Measurements from ENCODE around the gene TBC1D9.

DNA sequence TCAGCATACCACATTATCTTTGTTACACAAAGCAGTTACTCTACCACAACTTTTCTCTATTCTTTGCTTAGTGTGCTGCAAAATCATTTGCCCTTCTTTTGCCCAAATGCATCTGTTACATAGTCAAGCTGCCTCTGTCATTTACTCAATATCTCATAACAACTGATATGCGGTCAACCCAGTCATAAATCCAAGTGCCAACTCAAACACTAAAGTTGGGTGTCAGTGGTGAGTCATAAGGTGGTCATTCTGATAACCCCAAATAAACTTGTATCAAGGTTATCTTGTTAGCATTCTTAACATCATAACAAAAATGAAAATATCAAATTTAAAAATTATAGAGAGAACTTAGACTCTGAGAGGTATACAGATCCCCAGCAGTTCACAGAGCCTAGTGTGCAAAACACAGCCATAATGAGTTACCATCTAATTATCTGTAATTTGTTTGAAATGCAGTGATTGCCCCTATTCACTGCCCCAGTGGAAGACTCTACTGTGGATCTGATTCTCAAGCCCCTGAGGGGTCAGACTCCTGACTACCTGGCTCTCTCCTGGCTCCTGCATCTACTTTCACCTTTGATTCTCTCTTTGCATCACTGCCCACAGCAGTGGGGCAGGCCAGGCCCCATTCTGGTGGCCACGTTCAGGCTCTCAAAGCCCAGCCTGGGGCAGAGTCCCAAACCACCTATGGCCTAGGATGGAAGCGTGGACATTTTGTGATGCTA, 29.2 kb downstream of the TBC1D9 start:
- TF ChIP-seq MEF2A (IDR thresholded peaks at IDR 0.05; ENCODE audit: borderline replicate concordance, low read depth) (no peak), EP300 (IDR thresholded peaks at IDR 0.05; ENCODE audit: borderline replicate concordance in 1 of 2, low read depth in 1 of 2, low read length in 1 of 2) (peak in 1 of 2 experiments; percentile 42; a peak in 1 of 4 replicates), JUND (IDR thresholded peaks at IDR 0.05) (peak; percentile 78), POLR2AphosphoS5 (IDR thresholded peaks at IDR 0.05; ENCODE audit: low read depth, low read length) (peak; percentile 31; the same call in 1 of the 2 replicates), SIN3A (IDR thresholded peaks at IDR 0.05; ENCODE audit: borderline replicate concordance, low read depth, low read length) (no peak), TAF1 (IDR thresholded peaks at IDR 0.05; ENCODE audit: borderline replicate concordance, low read depth, low read length) (no peak)
- TF ChIP-seq, protein P1, sequence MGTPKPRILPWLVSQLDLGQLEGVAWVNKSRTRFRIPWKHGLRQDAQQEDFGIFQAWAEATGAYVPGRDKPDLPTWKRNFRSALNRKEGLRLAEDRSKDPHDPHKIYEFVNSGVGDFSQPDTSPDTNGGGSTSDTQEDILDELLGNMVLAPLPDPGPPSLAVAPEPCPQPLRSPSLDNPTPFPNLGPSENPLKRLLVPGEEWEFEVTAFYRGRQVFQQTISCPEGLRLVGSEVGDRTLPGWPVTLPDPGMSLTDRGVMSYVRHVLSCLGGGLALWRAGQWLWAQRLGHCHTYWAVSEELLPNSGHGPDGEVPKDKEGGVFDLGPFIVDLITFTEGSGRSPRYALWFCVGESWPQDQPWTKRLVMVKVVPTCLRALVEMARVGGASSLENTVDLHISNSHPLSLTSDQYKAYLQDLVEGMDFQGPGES (IDR thresholded peaks at IDR 0.05; ENCODE audit: low read depth, low read length): no peak
- TF ChIP-seq, protein P2, sequence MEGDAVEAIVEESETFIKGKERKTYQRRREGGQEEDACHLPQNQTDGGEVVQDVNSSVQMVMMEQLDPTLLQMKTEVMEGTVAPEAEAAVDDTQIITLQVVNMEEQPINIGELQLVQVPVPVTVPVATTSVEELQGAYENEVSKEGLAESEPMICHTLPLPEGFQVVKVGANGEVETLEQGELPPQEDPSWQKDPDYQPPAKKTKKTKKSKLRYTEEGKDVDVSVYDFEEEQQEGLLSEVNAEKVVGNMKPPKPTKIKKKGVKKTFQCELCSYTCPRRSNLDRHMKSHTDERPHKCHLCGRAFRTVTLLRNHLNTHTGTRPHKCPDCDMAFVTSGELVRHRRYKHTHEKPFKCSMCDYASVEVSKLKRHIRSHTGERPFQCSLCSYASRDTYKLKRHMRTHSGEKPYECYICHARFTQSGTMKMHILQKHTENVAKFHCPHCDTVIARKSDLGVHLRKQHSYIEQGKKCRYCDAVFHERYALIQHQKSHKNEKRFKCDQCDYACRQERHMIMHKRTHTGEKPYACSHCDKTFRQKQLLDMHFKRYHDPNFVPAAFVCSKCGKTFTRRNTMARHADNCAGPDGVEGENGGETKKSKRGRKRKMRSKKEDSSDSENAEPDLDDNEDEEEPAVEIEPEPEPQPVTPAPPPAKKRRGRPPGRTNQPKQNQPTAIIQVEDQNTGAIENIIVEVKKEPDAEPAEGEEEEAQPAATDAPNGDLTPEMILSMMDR (IDR thresholded peaks at IDR 0.05): no peak
- TF ChIP-seq, protein P3, sequence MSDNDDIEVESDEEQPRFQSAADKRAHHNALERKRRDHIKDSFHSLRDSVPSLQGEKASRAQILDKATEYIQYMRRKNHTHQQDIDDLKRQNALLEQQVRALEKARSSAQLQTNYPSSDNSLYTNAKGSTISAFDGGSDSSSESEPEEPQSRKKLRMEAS (IDR thresholded peaks at IDR 0.05; ENCODE audit: low read depth): no peak
- TF ChIP-seq, protein P4, sequence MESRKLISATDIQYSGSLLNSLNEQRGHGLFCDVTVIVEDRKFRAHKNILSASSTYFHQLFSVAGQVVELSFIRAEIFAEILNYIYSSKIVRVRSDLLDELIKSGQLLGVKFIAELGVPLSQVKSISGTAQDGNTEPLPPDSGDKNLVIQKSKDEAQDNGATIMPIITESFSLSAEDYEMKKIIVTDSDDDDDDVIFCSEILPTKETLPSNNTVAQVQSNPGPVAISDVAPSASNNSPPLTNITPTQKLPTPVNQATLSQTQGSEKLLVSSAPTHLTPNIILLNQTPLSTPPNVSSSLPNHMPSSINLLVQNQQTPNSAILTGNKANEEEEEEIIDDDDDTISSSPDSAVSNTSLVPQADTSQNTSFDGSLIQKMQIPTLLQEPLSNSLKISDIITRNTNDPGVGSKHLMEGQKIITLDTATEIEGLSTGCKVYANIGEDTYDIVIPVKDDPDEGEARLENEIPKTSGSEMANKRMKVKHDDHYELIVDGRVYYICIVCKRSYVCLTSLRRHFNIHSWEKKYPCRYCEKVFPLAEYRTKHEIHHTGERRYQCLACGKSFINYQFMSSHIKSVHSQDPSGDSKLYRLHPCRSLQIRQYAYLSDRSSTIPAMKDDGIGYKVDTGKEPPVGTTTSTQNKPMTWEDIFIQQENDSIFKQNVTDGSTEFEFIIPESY (IDR thresholded peaks at IDR 0.05; ENCODE audit: borderline replicate concordance, low read depth): no peak
- TF ChIP-seq, protein P5, sequence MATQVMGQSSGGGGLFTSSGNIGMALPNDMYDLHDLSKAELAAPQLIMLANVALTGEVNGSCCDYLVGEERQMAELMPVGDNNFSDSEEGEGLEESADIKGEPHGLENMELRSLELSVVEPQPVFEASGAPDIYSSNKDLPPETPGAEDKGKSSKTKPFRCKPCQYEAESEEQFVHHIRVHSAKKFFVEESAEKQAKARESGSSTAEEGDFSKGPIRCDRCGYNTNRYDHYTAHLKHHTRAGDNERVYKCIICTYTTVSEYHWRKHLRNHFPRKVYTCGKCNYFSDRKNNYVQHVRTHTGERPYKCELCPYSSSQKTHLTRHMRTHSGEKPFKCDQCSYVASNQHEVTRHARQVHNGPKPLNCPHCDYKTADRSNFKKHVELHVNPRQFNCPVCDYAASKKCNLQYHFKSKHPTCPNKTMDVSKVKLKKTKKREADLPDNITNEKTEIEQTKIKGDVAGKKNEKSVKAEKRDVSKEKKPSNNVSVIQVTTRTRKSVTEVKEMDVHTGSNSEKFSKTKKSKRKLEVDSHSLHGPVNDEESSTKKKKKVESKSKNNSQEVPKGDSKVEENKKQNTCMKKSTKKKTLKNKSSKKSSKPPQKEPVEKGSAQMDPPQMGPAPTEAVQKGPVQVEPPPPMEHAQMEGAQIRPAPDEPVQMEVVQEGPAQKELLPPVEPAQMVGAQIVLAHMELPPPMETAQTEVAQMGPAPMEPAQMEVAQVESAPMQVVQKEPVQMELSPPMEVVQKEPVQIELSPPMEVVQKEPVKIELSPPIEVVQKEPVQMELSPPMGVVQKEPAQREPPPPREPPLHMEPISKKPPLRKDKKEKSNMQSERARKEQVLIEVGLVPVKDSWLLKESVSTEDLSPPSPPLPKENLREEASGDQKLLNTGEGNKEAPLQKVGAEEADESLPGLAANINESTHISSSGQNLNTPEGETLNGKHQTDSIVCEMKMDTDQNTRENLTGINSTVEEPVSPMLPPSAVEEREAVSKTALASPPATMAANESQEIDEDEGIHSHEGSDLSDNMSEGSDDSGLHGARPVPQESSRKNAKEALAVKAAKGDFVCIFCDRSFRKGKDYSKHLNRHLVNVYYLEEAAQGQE (IDR thresholded peaks at IDR 0.05; ENCODE audit: low read depth, low read length): no peak

All from SK-N-SH (cell line).